ENCODE results near the gene DEFB132. TPM values are rescaled to one million over a fixed set of nuclear protein-coding genes. Genes with fewer than 3 reads are reported as not detected.

The DEFB132 gene
- total and polyA plus RNA-seq, 2 donors (not counting 1 experiment from before 2014, with no cell fraction given) = not detected

DNA sequence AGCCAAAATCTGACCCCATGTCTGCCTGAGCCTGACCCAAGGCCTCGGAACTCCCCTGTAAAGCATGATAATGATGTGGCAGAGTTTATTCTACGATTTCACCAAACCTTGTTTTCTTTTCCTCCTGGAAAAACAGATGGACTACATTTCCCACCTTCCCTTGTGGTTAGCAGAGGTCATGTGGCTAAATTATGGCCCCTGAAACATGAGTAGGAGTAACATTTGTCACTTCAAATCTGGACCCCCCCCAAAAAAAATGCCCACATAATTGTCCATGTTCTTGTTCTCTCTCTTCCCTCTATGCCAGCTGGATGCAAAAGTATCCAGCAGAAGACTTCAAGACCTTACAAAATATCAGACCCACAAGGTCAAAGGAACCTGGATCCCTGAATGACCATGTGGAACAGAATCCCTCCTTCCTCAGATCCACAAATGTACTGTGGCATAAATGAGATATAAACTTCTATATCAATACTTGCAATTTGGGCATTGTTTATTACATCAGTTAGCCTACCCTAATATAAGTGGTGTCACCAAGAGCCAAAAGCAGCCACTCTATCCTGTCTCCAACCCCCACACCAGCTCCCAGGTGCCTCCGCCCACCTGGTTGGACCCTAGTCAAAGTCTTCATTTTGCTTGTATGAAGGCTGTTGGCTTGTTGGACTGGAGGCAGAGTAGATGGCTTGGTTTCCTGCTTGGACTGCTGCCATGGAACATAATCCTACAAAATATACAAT lies 31.6 kb downstream of the DEFB132 start:
- Histone ChIP-seq H3K27ac (ENCODE audit: low read length in 2 of 2) (no peak overlapping the region), H3K79me2 (ENCODE audit: control insufficient read depth, insufficient read depth, low read length) (peaks cover 12% of the 10 kb centered on the region), H3K4me1 (ENCODE audit: control insufficient read depth in 2 of 2, insufficient read depth in 2 of 2, low read length in 2 of 2) (peaks cover 18 to 22% of the 10 kb centered on the region in 2 donors), H3K9ac (ENCODE audit: low read length) (no peak overlapping the region), H4K20me1 (ENCODE audit: control insufficient read depth, insufficient read depth, low read length, poor library complexity, severe bottlenecking) (no peaks in the 10 kb centered on the region), H3K36me3 (replicated peaks in 1 of 2; ENCODE audit: control extremely low read depth in 1 of 2, control insufficient read depth in 1 of 2, extremely low read depth in 1 of 2, insufficient read depth in 2 of 2, low read length in 1 of 2) (no peaks in the 10 kb centered on the region), H3K4me2 (replicated peaks; ENCODE audit: low read depth, low read length, poor library complexity, severe bottlenecking) (peak overlapping the region; percentile 87), H2AFZ (ENCODE audit: insufficient read depth, low read depth, low read length, poor library complexity, severe bottlenecking) (peak overlapping the region; percentile 88), H3K4me3 (ENCODE audit: control extremely low read depth in 1 of 5, extremely low read depth in 1 of 5, insufficient read depth in 1 of 5, low read depth in 2 of 5, low read length in 4 of 5) (no peak overlapping the region), H3K27me3 (replicated peaks in 1 of 4; ENCODE audit: control extremely low read depth in 1 of 4, control insufficient read depth in 3 of 4, insufficient read depth in 4 of 4, low read length in 3 of 4) (no peaks in the 10 kb centered on the region), H3K9me3 (ENCODE audit: control extremely low read depth in 1 of 3, control insufficient read depth in 2 of 3, insufficient read depth in 1 of 3, low read length in 2 of 3) (no peaks in the 10 kb centered on the region)
- intact Hi-C loops (cut with micrococcal nuclease) = no loop called here
- Mint-ChIP-seq H3K9me3 (ENCODE audit: insufficient read depth) (no peaks in the 10 kb centered on the region), H3K27ac (no peak overlapping the region), H3K27me3 (no peaks in the 10 kb centered on the region), H3K4me1 (peaks cover 6% of the 10 kb centered on the region), H3K4me3 (no peak overlapping the region)
- ATAC-seq (ENCODE audit: low read depth) (no peak), DNase-seq (no peak)
- TF ChIP-seq CTCF (IDR thresholded peaks at IDR 0.05) = no peak
- no peak for TF ChIP-seq EZH2 (IDR thresholded peaks at IDR 0.05; ENCODE audit: borderline replicate concordance, insufficient read depth, low read depth, low read length, poor library complexity, severe bottlenecking)
- ChIA-PET POLR2A (no interaction called here), CTCF (interaction anchor here (2.2 kb wide), 1 partner anchor 41 kb away, joined by 9 read pairs; no protein-coding TSS in a partner anchor)
- no CpG with 5 or more reads among the region's 3 CpGs for WGBS (ENCODE audit: insufficient coverage)

- no CpG with 5 or more reads among the region's 2 CpGs for WGBS (ENCODE audit: insufficient coverage)
- intact Hi-C loops (cut with micrococcal nuclease) = loop anchor here (1.0 kb wide), 6 partner anchors 9 to 58 kb away; partner anchors contain the start of gene NRSN2
- POLR2A ChIA-PET = no interaction called here
Observed at GRCh38 chr20:289693-290083, 32.2 kb downstream of the DEFB132 start.

More at GRCh38 chr20:289693-290083, 32.2 kb downstream of the DEFB132 start:
- Histone ChIP-seq H3K4me3 (ENCODE audit: control extremely low read depth in 1 of 5, extremely low read depth in 1 of 5, insufficient read depth in 1 of 5, low read depth in 2 of 5, low read length in 4 of 5) (peak overlapping the region; percentile 48 to 83 (median 69)), H3K79me2 (ENCODE audit: control insufficient read depth, insufficient read depth, low read length) (peaks cover 17% of the 10 kb centered on the region), H3K36me3 (replicated peaks in 1 of 2; ENCODE audit: control extremely low read depth in 1 of 2, control insufficient read depth in 1 of 2, extremely low read depth in 1 of 2, insufficient read depth in 2 of 2, low read length in 1 of 2) (no peaks in the 10 kb centered on the region), H3K27me3 (replicated peaks in 1 of 4; ENCODE audit: control extremely low read depth in 1 of 4, control insufficient read depth in 3 of 4, insufficient read depth in 4 of 4, low read length in 3 of 4) (no peaks in the 10 kb centered on the region), H3K4me1 (ENCODE audit: control insufficient read depth in 2 of 2, insufficient read depth in 2 of 2, low read length in 2 of 2) (peaks cover 18 to 22% of the 10 kb centered on the region in 2 donors), H3K9me3 (ENCODE audit: control extremely low read depth in 1 of 3, control insufficient read depth in 2 of 3, insufficient read depth in 1 of 3, low read length in 2 of 3) (no peaks in the 10 kb centered on the region), H2AFZ (ENCODE audit: insufficient read depth, low read depth, low read length, poor library complexity, severe bottlenecking) (peak overlapping the region; percentile 88), H3K4me2 (replicated peaks; ENCODE audit: low read depth, low read length, poor library complexity, severe bottlenecking) (peak overlapping the region; percentile 87), H4K20me1 (ENCODE audit: control insufficient read depth, insufficient read depth, low read length, poor library complexity, severe bottlenecking) (no peaks in the 10 kb centered on the region), H3K9ac (ENCODE audit: low read length) (peak overlapping the region; percentile 70), H3K27ac (ENCODE audit: low read length in 2 of 2) (peak overlapping the region in 1 of 2 donors; percentile 57)
- no peak overlapping the region for H3K27ac Mint-ChIP-seq
- H3K27me3 Mint-ChIP-seq = no peaks in the 10 kb centered on the region
- CTCF ChIA-PET = no interaction called here
- ATAC-seq (ENCODE audit: low read depth) = no peak
- peaks cover 6% of the 10 kb centered on the region for H3K4me1 Mint-ChIP-seq
- H3K4me3 Mint-ChIP-seq = no peak overlapping the region
- DNase-seq = no peak
- no peaks in the 10 kb centered on the region for H3K9me3 Mint-ChIP-seq (ENCODE audit: insufficient read depth)
- TF ChIP-seq EZH2 (IDR thresholded peaks at IDR 0.05; ENCODE audit: borderline replicate concordance, insufficient read depth, low read depth, low read length, poor library complexity, severe bottlenecking) (no peak), CTCF (IDR thresholded peaks at IDR 0.05) (no peak)
